ENCODE results near the gene MATN1. TPM values are rescaled to one million over a fixed set of nuclear protein-coding genes. Genes with fewer than 3 reads are reported as not detected.

Gene MATN1
- total RNA-seq, 1 experiment from 2014 or later, result 0.47 TPM

GRCh38 chr1:30744060-30744756 lies 20.8 kb upstream of the MATN1 start:
- Mint-ChIP-seq H3K9me3 (ENCODE audit: unreplicated experiment) (no peaks in the 10 kb centered on the region), H3K36me3 (ENCODE audit: insufficient read depth, unreplicated experiment) (peaks cover 4% of the 10 kb centered on the region), H3K27me3 (ENCODE audit: insufficient read depth, unreplicated experiment) (no peaks in the 10 kb centered on the region), H3K27ac (ENCODE audit: low read depth, unreplicated experiment) (no peak overlapping the region), H3K4me1 (ENCODE audit: insufficient read depth, unreplicated experiment) (peaks cover 45% of the 10 kb centered on the region), H3K4me3 (ENCODE audit: unreplicated experiment) (no peak overlapping the region)
- no peak for TF ChIP-seq CTCF (IDR thresholded peaks at IDR 0.05; ENCODE audit: unreplicated experiment)
- no TSS peak for BruUV-seq (replicated peaks)
- POLR2A ChIA-PET, result interaction anchor here (0.6 to 1.3 kb wide), 6 partner anchors 22 to 80 kb away, joined by 3 read pairs; no protein-coding TSS in a partner anchor
- DNase-seq (ENCODE audit: unreplicated experiment), result no peak
- CTCF ChIA-PET, result interaction anchor here (0.6 to 2.9 kb wide), 9 partner anchors 9 to 167 kb away, joined by 3 to 13 read pairs (median 3); no protein-coding TSS in a partner anchor
- intact Hi-C loops (cut with micrococcal nuclease), result no loop called here

GRCh38 chr1:30743584-30744059 lies 20.2 kb upstream of the MATN1 start:
- intact Hi-C loops (cut with micrococcal nuclease), result no loop called here
- ChIA-PET POLR2A (interaction anchor here (0.7 to 1.3 kb wide), 6 partner anchors 15 to 80 kb away, joined by 3 to 4 read pairs (median 3); no protein-coding TSS in a partner anchor), CTCF (interaction anchor here (0.6 to 1.6 kb wide), 6 partner anchors 9 to 167 kb away, joined by 3 to 5 read pairs (median 3); no protein-coding TSS in a partner anchor)
- Mint-ChIP-seq H3K4me3 (ENCODE audit: unreplicated experiment) (no peak overlapping the region), H3K36me3 (ENCODE audit: insufficient read depth, unreplicated experiment) (peaks cover 9% of the 10 kb centered on the region), H3K4me1 (ENCODE audit: insufficient read depth, unreplicated experiment) (peaks cover 40% of the 10 kb centered on the region), H3K27me3 (ENCODE audit: insufficient read depth, unreplicated experiment) (no peaks in the 10 kb centered on the region), H3K27ac (ENCODE audit: low read depth, unreplicated experiment) (no peak overlapping the region), H3K9me3 (ENCODE audit: unreplicated experiment) (no peaks in the 10 kb centered on the region)
- BruUV-seq (replicated peaks), result no TSS peak
- TF ChIP-seq CTCF (IDR thresholded peaks at IDR 0.05; ENCODE audit: unreplicated experiment), result no peak
- DNase-seq (ENCODE audit: unreplicated experiment), result peak; percentile 75

GRCh38 chr1:30742963-30743559 lies 19.7 kb upstream of the MATN1 start:
- no TSS peak for BruUV-seq (replicated peaks)
- H3K9me3 Mint-ChIP-seq (ENCODE audit: unreplicated experiment), result no peaks in the 10 kb centered on the region
- no peak for TF ChIP-seq CTCF (IDR thresholded peaks at IDR 0.05; ENCODE audit: unreplicated experiment)
- DNase-seq (ENCODE audit: unreplicated experiment), result no peak
- peaks cover 9% of the 10 kb centered on the region for H3K36me3 Mint-ChIP-seq (ENCODE audit: insufficient read depth, unreplicated experiment)
- ChIA-PET POLR2A (interaction anchor here (0.7 to 1.3 kb wide), 6 partner anchors 10 to 191 kb away, joined by 3 to 4 read pairs (median 3); no protein-coding TSS in a partner anchor), CTCF (interaction anchor here (0.6 to 1.6 kb wide), 6 partner anchors 19 to 168 kb away, joined by 3 to 7 read pairs (median 3); no protein-coding TSS in a partner anchor)
- H3K4me3 Mint-ChIP-seq (ENCODE audit: unreplicated experiment), result no peak overlapping the region
- H3K27me3 Mint-ChIP-seq (ENCODE audit: insufficient read depth, unreplicated experiment), result no peaks in the 10 kb centered on the region
- H3K27ac Mint-ChIP-seq (ENCODE audit: low read depth, unreplicated experiment), result no peak overlapping the region
- H3K4me1 Mint-ChIP-seq (ENCODE audit: insufficient read depth, unreplicated experiment), result peaks cover 35% of the 10 kb centered on the region
- intact Hi-C loops (cut with micrococcal nuclease), result no loop called here
